ENCODE measurements around the gene TNXB. TPM values are rescaled to one million over a fixed set of nuclear protein-coding genes. Genes with fewer than 3 reads are reported as not detected.
"Not testable (repeated sequence)": the region's sequence is repeated elsewhere in the genome, so short reads cannot be mapped to it uniquely, and the experiment has no call there.

The TNXB gene
- total RNA-seq, 1 donor from 2014 or later, result 1.9 TPM

DNA sequence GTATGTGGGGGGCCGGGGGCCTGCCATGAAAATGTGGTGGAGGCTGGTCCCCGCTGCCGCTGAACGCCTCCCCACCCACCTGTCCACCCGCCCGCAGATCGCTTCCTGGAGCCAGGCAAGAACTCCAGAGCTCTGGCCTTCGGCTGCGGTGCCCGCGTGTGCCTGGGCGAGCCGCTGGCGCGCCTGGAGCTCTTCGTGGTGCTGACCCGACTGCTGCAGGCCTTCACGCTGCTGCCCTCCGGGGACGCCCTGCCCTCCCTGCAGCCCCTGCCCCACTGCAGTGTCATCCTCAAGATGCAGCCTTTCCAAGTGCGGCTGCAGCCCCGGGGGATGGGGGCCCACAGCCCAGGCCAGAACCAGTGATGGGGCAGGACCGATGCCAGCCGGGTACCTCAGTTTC lies 101.1 kb downstream of the TNXB start:
- not testable (repeated sequence) for H3K27ac Mint-ChIP-seq (ENCODE audit: unreplicated experiment); H3K9me3 Mint-ChIP-seq (ENCODE audit: low read depth); DNase-seq (ENCODE audit: low spot score); H3K4me3 Mint-ChIP-seq (ENCODE audit: unreplicated experiment); H3K27me3 Mint-ChIP-seq (ENCODE audit: low read depth); H3K4me1 Mint-ChIP-seq (ENCODE audit: low read depth); H3K36me3 Mint-ChIP-seq (ENCODE audit: low read depth)

GRCh38 chr6:32007086-32007485 lies 102.1 kb downstream of the TNXB start:
- peak; percentile 46 for DNase-seq (ENCODE audit: low spot score)
- not testable (repeated sequence) for H3K27ac Mint-ChIP-seq (ENCODE audit: unreplicated experiment); H3K27me3 Mint-ChIP-seq (ENCODE audit: low read depth); H3K9me3 Mint-ChIP-seq (ENCODE audit: low read depth); H3K4me1 Mint-ChIP-seq (ENCODE audit: low read depth); H3K4me3 Mint-ChIP-seq (ENCODE audit: unreplicated experiment); H3K36me3 Mint-ChIP-seq (ENCODE audit: low read depth)

DNA sequence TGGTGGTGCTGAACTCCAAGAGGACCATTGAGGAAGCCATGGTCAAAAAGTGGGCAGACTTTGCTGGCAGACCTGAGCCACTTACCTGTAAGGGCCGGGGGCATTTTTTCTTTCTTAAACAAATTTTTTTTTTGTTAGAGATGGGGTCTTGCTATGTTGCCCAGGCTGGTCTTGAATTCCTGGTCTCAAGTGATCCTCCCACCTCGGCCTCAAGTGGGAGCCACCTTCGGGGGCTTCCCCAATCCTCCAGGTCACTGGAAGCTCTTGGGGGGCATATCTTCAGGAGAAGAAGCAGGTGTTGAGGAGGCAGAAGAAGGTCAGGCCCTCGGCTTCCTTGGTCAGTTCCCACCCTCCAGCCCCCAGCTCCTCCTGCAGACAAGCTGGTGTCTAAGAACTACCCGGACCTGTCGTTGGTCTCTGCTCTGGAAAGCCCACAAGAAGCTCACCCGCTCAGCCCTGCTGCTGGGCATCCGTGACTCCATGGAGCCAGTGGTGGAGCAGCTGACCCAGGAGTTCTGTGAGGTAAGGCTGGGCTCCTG lies 103.1 kb downstream of the TNXB start:
- not testable (repeated sequence) for H3K27me3 Mint-ChIP-seq (ENCODE audit: low read depth); H3K4me1 Mint-ChIP-seq (ENCODE audit: low read depth)
- peak; percentile 53 for DNase-seq (ENCODE audit: low spot score)

DNA sequence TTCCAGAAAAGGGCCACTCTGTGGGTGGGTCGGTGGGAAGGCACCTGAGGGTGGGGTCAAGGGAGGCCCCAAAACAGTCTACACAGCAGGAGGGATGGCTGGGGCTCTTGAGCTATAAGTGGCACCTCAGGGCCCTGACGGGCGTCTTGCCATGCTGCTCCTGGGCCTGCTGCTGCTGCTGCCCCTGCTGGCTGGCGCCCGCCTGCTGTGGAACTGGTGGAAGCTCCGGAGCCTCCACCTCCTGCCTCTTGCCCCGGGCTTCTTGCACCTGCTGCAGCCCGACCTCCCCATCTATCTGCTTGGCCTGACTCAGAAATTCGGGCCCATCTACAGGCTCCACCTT lies 103.6 kb downstream of the TNXB start:
- H3K9me3 Mint-ChIP-seq (ENCODE audit: low read depth); H3K4me3 Mint-ChIP-seq (ENCODE audit: unreplicated experiment); H3K36me3 Mint-ChIP-seq (ENCODE audit: low read depth); H3K27me3 Mint-ChIP-seq (ENCODE audit: low read depth); H3K4me1 Mint-ChIP-seq (ENCODE audit: low read depth); H3K27ac Mint-ChIP-seq (ENCODE audit: unreplicated experiment): not testable (repeated sequence)
- DNase-seq (ENCODE audit: low spot score), result peak; percentile 55

More for the DNA sequence above, 103.1 kb downstream of the TNXB start:
- not testable (repeated sequence) for H3K27ac Mint-ChIP-seq (ENCODE audit: unreplicated experiment); H3K4me3 Mint-ChIP-seq (ENCODE audit: unreplicated experiment); H3K36me3 Mint-ChIP-seq (ENCODE audit: low read depth); H3K9me3 Mint-ChIP-seq (ENCODE audit: low read depth)

DNA sequence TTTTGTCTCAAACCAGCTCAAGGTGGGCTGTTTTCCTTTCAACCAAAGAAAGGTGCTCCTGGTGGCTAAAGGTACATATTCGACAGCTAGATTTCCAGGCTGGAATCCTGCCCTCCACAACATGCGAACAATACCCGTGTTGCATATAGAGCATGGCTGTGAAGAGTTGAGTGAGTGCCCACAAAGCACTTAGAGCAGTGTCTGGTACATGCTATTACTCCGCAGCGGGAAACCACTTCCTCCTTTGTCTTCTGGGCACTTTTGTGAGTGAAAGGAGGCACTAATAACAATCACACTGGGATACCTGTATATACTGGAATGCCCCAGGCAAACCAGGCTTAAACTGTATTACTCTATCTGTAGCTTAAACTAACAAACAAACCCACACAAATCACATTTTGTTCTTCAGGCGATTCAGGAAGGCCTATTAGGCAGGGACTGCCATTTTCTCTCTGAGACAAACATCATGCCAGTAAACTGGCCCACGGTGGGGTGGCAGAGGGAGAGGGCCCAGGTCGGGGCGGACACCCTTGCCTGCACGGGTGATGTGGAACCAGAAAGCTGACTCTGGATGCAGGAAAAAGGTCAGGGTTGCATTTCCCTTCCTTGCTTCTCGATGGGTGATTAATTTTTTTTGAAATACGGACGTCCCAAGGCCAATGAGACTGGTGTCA lies 104.1 kb downstream of the TNXB start:
- DNase-seq (ENCODE audit: low spot score); H3K4me1 Mint-ChIP-seq (ENCODE audit: low read depth); H3K27ac Mint-ChIP-seq (ENCODE audit: unreplicated experiment); H3K36me3 Mint-ChIP-seq (ENCODE audit: low read depth); H3K4me3 Mint-ChIP-seq (ENCODE audit: unreplicated experiment); H3K27me3 Mint-ChIP-seq (ENCODE audit: low read depth); H3K9me3 Mint-ChIP-seq (ENCODE audit: low read depth): not testable (repeated sequence)

DNA sequence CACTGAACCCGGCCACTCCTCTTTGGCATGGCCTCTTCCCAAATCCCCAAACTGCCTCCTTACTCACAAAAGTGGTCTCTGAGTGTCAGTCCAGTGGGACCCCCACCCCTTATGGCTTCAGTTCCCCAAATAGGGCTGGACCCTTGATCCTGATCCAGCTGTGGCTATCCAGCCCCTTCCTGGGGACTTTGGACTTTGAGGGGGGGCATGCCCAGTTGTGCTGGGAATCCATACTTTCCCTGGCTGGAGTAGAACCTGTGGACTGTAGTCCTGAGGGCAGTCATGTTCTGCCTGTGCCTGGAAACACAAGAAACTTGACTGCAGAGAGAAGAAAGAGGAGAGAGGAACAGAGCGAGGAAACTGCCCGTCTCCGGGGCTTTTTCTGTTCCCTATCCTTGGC lies 104.7 kb downstream of the TNXB start:
- not testable (repeated sequence) for H3K4me3 Mint-ChIP-seq (ENCODE audit: unreplicated experiment); H3K9me3 Mint-ChIP-seq (ENCODE audit: low read depth); H3K4me1 Mint-ChIP-seq (ENCODE audit: low read depth); H3K36me3 Mint-ChIP-seq (ENCODE audit: low read depth); H3K27ac Mint-ChIP-seq (ENCODE audit: unreplicated experiment); H3K27me3 Mint-ChIP-seq (ENCODE audit: low read depth); DNase-seq (ENCODE audit: low spot score)

GRCh38 chr6:32003301-32003700 lies 105.8 kb downstream of the TNXB start:
- H3K4me1 Mint-ChIP-seq (ENCODE audit: low read depth); DNase-seq (ENCODE audit: low spot score); H3K4me3 Mint-ChIP-seq (ENCODE audit: unreplicated experiment); H3K27ac Mint-ChIP-seq (ENCODE audit: unreplicated experiment); H3K27me3 Mint-ChIP-seq (ENCODE audit: low read depth); H3K9me3 Mint-ChIP-seq (ENCODE audit: low read depth); H3K36me3 Mint-ChIP-seq (ENCODE audit: low read depth): not testable (repeated sequence)

GRCh38 chr6:32002546-32003268 lies 106.4 kb downstream of the TNXB start:
- H3K4me1 Mint-ChIP-seq (ENCODE audit: low read depth); DNase-seq (ENCODE audit: low spot score); H3K9me3 Mint-ChIP-seq (ENCODE audit: low read depth); H3K27ac Mint-ChIP-seq (ENCODE audit: unreplicated experiment); H3K36me3 Mint-ChIP-seq (ENCODE audit: low read depth); H3K27me3 Mint-ChIP-seq (ENCODE audit: low read depth); H3K4me3 Mint-ChIP-seq (ENCODE audit: unreplicated experiment): not testable (repeated sequence)

DNA sequence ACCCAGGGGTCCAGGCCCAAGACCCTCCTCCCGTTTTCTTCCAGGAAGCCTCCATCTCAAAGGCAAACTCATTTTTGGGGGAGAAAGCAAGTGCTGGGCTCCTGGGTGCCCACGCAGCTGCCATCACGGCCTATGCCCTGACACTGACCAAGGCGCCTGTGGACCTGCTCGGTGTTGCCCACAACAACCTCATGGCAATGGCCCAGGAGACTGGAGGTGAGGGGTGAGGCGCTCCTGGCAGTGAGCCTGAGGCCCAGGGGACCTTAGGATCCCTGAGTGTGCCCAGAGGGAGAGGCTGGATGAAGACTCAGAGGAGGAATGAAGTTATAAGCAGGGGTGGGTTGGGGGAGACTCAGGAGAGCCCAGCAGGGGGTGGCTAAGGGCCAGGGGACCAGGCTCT lies 112.8 kb downstream of the TNXB start:
- not testable (repeated sequence) for H3K27me3 Mint-ChIP-seq (ENCODE audit: low read depth); H3K4me3 Mint-ChIP-seq (ENCODE audit: unreplicated experiment); H3K9me3 Mint-ChIP-seq (ENCODE audit: low read depth); DNase-seq (ENCODE audit: low spot score); H3K27ac Mint-ChIP-seq (ENCODE audit: unreplicated experiment); H3K36me3 Mint-ChIP-seq (ENCODE audit: low read depth); H3K4me1 Mint-ChIP-seq (ENCODE audit: low read depth)

DNA sequence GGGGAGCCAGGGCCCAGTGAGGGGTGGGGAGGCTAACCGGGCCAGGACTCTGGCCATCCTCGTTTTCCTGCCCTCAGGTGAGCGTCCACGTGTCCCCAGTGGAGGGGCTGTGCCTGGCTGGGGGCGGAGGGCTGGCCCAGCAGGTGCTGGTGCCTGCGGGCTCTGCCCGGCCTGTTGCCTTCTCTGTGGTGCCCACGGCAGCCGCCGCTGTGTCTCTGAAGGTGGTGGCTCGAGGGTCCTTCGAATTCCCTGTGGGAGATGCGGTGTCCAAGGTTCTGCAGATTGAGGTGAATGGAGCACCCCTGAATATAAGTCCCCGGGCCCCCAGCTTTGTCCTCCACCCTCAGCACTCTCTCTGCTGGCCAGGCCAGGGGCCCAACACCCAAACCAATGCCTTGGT lies 114.7 kb downstream of the TNXB start:
- H3K27me3 Mint-ChIP-seq (ENCODE audit: low read depth); H3K27ac Mint-ChIP-seq (ENCODE audit: unreplicated experiment); H3K4me1 Mint-ChIP-seq (ENCODE audit: low read depth); H3K36me3 Mint-ChIP-seq (ENCODE audit: low read depth); H3K9me3 Mint-ChIP-seq (ENCODE audit: low read depth); DNase-seq (ENCODE audit: low spot score); H3K4me3 Mint-ChIP-seq (ENCODE audit: unreplicated experiment): not testable (repeated sequence)

Other genes with a start within 250 kb of the TNXB start
- 63.8 to 67.5 TPM (median 64.2 TPM) in 3 replicates for gene NEU1, start 246.5 kb downstream of the TNXB start, total RNA-seq
- gene SLC44A4, start 230.3 kb downstream of the TNXB start, total RNA-seq, result not detected in 3 replicates
- gene EHMT2, start 211.6 kb downstream of the TNXB start, total RNA-seq, result 37.7 to 53.0 TPM (median 40.0 TPM) in 3 replicates
- 6.3 to 7.6 TPM (median 6.7 TPM) in 3 replicates for gene ZBTB12, start 207.3 kb downstream of the TNXB start, total RNA-seq
- gene C2, start 181.6 kb downstream of the TNXB start, total RNA-seq, result 0.52 to 1.5 TPM (median 0.56 TPM) in 3 replicates
- 2.3 to 3.2 TPM (median 2.6 TPM) in 3 replicates for gene CFB, start 163.2 kb downstream of the TNXB start, total RNA-seq
- 43.5 to 59.3 TPM (median 50.6 TPM) in 3 replicates for gene NELFE, start 150.4 kb downstream of the TNXB start, total RNA-seq
- gene SKIC2, start 150.2 kb downstream of the TNXB start, total RNA-seq, result 56.9 to 85.6 TPM (median 61.2 TPM) in 3 replicates
- gene DXO, start 137.2 kb downstream of the TNXB start, total RNA-seq, result 15.8 to 25.9 TPM (median 19.3 TPM) in 3 replicates
- 7.2 to 13.3 TPM (median 10.5 TPM) in 3 replicates for gene C4A, start 127.3 kb downstream of the TNXB start, total RNA-seq
- gene C4B, start 94.5 kb downstream of the TNXB start, total RNA-seq, result 7.3 to 10.3 TPM (median 9.6 TPM) in 3 replicates
- 0.30 to 0.68 TPM (median 0.41 TPM) in 3 replicates for gene CYP21A2, start 70.9 kb downstream of the TNXB start, total RNA-seq
- gene ATF6B, start 18.9 kb upstream of the TNXB start, total RNA-seq, result 68.0 to 86.5 TPM (median 68.7 TPM) in 3 replicates
- 4.3 to 6.3 TPM (median 4.9 TPM) in 3 replicates for gene FKBPL, start 20.9 kb upstream of the TNXB start, total RNA-seq
- gene PRRT1, start 42.6 kb upstream of the TNXB start, total RNA-seq, result 0.73 to 1.6 TPM (median 1.3 TPM) in 3 replicates
- gene PPT2, start 44.8 kb upstream of the TNXB start, total RNA-seq, result 35.6 to 37.9 TPM (median 35.8 TPM) in 3 replicates
- gene EGFL8, start 55.3 kb upstream of the TNXB start, total RNA-seq, result 14.3 to 16.3 TPM (median 15.4 TPM) in 3 replicates
- 66.7 to 77.2 TPM (median 67.0 TPM) in 3 replicates for gene AGPAT1, start 66.7 kb upstream of the TNXB start, total RNA-seq
- gene RNF5, start 69.1 kb upstream of the TNXB start, total RNA-seq, result 45.2 to 48.0 TPM (median 45.2 TPM) in 3 replicates
- 2.6 to 4.9 TPM (median 3.6 TPM) in 3 replicates for gene AGER, start 74.9 kb upstream of the TNXB start, total RNA-seq
- gene PBX2, start 80.9 kb upstream of the TNXB start, total RNA-seq, result 58.6 to 66.5 TPM (median 66.3 TPM) in 3 replicates
- 3.6 to 5.6 TPM (median 5.4 TPM) in 3 replicates for gene GPSM3, start 83.3 kb upstream of the TNXB start, total RNA-seq
- 0.82 to 1.6 TPM (median 1.4 TPM) in 3 replicates for gene NOTCH4, start 114.7 kb upstream of the TNXB start, total RNA-seq

All from chondrocyte (in vitro differentiated cells).